Neural cell (in vitro differentiated cells): ENCODE measurements around the gene SS18L1. TPM values are rescaled to one million over a fixed set of nuclear protein-coding genes. Genes with fewer than 3 reads are reported as not detected.

Experiments
- H2AFZ ChIP-seq: fragments of 200-600, 300-800 bp; sonication (generic), shearing (Covaris generic); 2 replicates; pipeline ENCODE4 v1.6.0; 2014; ENCODE audit warnings: low read depth, mild to moderate bottlenecking, antibody characterized with exemption, low read length, moderate library complexity
- H3F3A ChIP-seq: fragments of 200-600 bp; shearing (Covaris generic); 2 replicates; pipeline ENCODE4 v1.6.1; 2016; ENCODE audit warnings: mild to moderate bottlenecking, moderate library complexity, mixed read lengths, antibody characterized with exemption, low read length; ENCODE audit not compliant: insufficient read depth, poor library complexity, severe bottlenecking
- H3K27ac ChIP-seq: fragments of 200-600, 300-800 bp; sonication (generic), shearing (Covaris generic); 2 replicates; pipeline ENCODE4 v1.5.1; 2014; ENCODE audit warnings: mild to moderate bottlenecking, low read length, moderate library complexity
- H3K27me3 ChIP-seq: fragments of 300-800, 200-600 bp; sonication (generic), shearing (Covaris generic); 2 replicates; pipeline ENCODE4 v1.6.0; 2014; ENCODE audit warnings: mild to moderate bottlenecking, low read depth, low read length, moderate library complexity; ENCODE audit not compliant: insufficient read depth
- H3K36me3 ChIP-seq: fragments of 300-800, 200-600 bp; sonication (generic), shearing (Covaris generic); 2 replicates; pipeline ENCODE4 v1.5.1; 2014; ENCODE audit warnings: mild to moderate bottlenecking, antibody characterized with exemption, low read length, moderate library complexity; ENCODE audit not compliant: insufficient read depth
- H3K4me2 ChIP-seq: fragments of 300-800, 200-600 bp; sonication (generic), shearing (Covaris generic); 2 replicates; pipeline ENCODE4 v1.6.0; 2014; ENCODE audit warnings: mild to moderate bottlenecking, low read length
- H3K4me3 ChIP-seq: fragments of 300-800, 200-600 bp; sonication (generic), shearing (Covaris generic); 2 replicates; pipeline ENCODE4 v1.5.1; 2014; ENCODE audit warnings: mild to moderate bottlenecking, low read length, moderate library complexity
- H3K79me2 ChIP-seq: fragments of 200-600 bp; shearing (Covaris generic); replicated peaks from 2 replicates; pipeline ENCODE4 v1.6.0; 2014; ENCODE audit warnings: mild to moderate bottlenecking, low read length, moderate library complexity; ENCODE audit not compliant: insufficient read depth
- H3K9ac ChIP-seq: fragments of 300-800, 200-600 bp; sonication (generic), shearing (Covaris generic); 2 replicates; pipeline ENCODE4 v1.6.1; 2016; ENCODE audit warnings: mild to moderate bottlenecking, low read length, mixed read lengths
- H3K9me2 ChIP-seq: fragments of 200-600 bp; shearing (Covaris generic); 2 replicates; pipeline ENCODE4 v1.6.1; 2016; ENCODE audit warnings: mild to moderate bottlenecking, low read length, mixed read lengths; ENCODE audit not compliant: insufficient read depth
- H3K9me3 ChIP-seq: fragments of 200-600, 300-800 bp; sonication (generic), shearing (Covaris generic); 2 replicates; pipeline ENCODE4 v1.6.1; 2016; ENCODE audit warnings: mild to moderate bottlenecking, mixed run types, low read length, moderate library complexity, mixed read lengths
- H4K20me1 ChIP-seq: fragments of 200-600 bp; shearing (Covaris generic); 2 replicates; pipeline ENCODE4 v1.6.1; 2016; ENCODE audit warnings: mild to moderate bottlenecking, mixed run types; ENCODE audit not compliant: insufficient read depth
- EP300 ChIP-seq: fragments of 450-650 bp; conservative IDR thresholded peaks from 2 replicates; pipeline ENCODE4 v1.6.1; 2014; ENCODE audit warnings: antibody characterized with exemption, mild to moderate bottlenecking, moderate library complexity; ENCODE audit not compliant: poor library complexity, severe bottlenecking
- EZH2 ChIP-seq: fragments of 200-600, 300-800 bp; shearing (Covaris generic), sonication (generic); IDR thresholded peaks from 2 replicates; pipeline ENCODE4 v1.6.1; 2014; ENCODE audit warnings: antibody characterized with exemption, low read length, borderline replicate concordance, mild to moderate bottlenecking; ENCODE audit not compliant: insufficient read depth, poor library complexity, severe bottlenecking
- MXI1 ChIP-seq: fragments of 450-650 bp; conservative IDR thresholded peaks from 2 replicates; pipeline ENCODE4 v1.6.1; 2014; ENCODE audit warnings: antibody characterized with exemption, mild to moderate bottlenecking; ENCODE audit not compliant: poor library complexity, severe bottlenecking
- POLR2AphosphoS5 ChIP-seq: IDR thresholded peaks from 2 replicates; pipeline ENCODE4 v1.6.1; 2012
- RAD21 ChIP-seq: fragments of 450-650 bp; conservative IDR thresholded peaks from 2 replicates; pipeline ENCODE4 v1.6.1; 2014; ENCODE audit warnings: antibody characterized with exemption, mild to moderate bottlenecking, moderate library complexity
- SMC3 ChIP-seq: fragments of 450-650 bp; conservative IDR thresholded peaks from 2 replicates; pipeline ENCODE4 v1.6.1; 2014; ENCODE audit warnings: antibody characterized with exemption, mild to moderate bottlenecking, moderate library complexity; ENCODE audit not compliant: poor library complexity
- TAF1 ChIP-seq: IDR thresholded peaks from 2 replicates; pipeline ENCODE4 v1.6.1; 2012; ENCODE audit warnings: low read depth
- polyA plus RNA-seq: library from polyadenylated mRNA; depleted of rRNA; stranded (reverse); fragments of >200 nt; gene quantifications from 2 replicates; pipeline ENCODE4 v1.2.3, GENCODE V29; 2014
- TF ChIP-seq, protein P1 (sequence below): IDR thresholded peaks from 2 replicates; pipeline ENCODE4 v1.6.1; 2012; ENCODE audit warnings: borderline replicate concordance
- TF ChIP-seq, protein P2 (sequence below): fragments of 450-650 bp; IDR thresholded peaks from 2 replicates; pipeline ENCODE4 v1.5.1; 2014; ENCODE audit warnings: antibody characterized with exemption, mild to moderate bottlenecking, moderate library complexity; ENCODE audit not compliant: poor library complexity, severe bottlenecking

SS18L1 gene
- polyA plus RNA-seq, 1 donor from 2014 or later: 117 TPM

- Histone ChIP-seq H3K9me2 (no peaks in the 10 kb centered on the region), H3K36me3 (no peaks in the 10 kb centered on the region), H3K9ac (no peak overlapping the region), H3K4me2 (no peak overlapping the region), H3K27me3 (no peaks in the 10 kb centered on the region), H3K4me3 (no peak overlapping the region), H3K27ac (no peak overlapping the region), H3F3A (no peaks in the 10 kb centered on the region), H3K79me2 (no peaks in the 10 kb centered on the region), H3K9me3 (no peaks in the 10 kb centered on the region), H4K20me1 (no peaks in the 10 kb centered on the region), H2AFZ (no peak overlapping the region)
- TF ChIP-seq, protein P1, sequence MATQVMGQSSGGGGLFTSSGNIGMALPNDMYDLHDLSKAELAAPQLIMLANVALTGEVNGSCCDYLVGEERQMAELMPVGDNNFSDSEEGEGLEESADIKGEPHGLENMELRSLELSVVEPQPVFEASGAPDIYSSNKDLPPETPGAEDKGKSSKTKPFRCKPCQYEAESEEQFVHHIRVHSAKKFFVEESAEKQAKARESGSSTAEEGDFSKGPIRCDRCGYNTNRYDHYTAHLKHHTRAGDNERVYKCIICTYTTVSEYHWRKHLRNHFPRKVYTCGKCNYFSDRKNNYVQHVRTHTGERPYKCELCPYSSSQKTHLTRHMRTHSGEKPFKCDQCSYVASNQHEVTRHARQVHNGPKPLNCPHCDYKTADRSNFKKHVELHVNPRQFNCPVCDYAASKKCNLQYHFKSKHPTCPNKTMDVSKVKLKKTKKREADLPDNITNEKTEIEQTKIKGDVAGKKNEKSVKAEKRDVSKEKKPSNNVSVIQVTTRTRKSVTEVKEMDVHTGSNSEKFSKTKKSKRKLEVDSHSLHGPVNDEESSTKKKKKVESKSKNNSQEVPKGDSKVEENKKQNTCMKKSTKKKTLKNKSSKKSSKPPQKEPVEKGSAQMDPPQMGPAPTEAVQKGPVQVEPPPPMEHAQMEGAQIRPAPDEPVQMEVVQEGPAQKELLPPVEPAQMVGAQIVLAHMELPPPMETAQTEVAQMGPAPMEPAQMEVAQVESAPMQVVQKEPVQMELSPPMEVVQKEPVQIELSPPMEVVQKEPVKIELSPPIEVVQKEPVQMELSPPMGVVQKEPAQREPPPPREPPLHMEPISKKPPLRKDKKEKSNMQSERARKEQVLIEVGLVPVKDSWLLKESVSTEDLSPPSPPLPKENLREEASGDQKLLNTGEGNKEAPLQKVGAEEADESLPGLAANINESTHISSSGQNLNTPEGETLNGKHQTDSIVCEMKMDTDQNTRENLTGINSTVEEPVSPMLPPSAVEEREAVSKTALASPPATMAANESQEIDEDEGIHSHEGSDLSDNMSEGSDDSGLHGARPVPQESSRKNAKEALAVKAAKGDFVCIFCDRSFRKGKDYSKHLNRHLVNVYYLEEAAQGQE: no peak
- TF ChIP-seq RAD21 (no peak), POLR2AphosphoS5 (no peak), MXI1 (no peak), SMC3 (no peak), EP300 (no peak), EZH2 (no peak), TAF1 (no peak)
- TF ChIP-seq, protein P2, sequence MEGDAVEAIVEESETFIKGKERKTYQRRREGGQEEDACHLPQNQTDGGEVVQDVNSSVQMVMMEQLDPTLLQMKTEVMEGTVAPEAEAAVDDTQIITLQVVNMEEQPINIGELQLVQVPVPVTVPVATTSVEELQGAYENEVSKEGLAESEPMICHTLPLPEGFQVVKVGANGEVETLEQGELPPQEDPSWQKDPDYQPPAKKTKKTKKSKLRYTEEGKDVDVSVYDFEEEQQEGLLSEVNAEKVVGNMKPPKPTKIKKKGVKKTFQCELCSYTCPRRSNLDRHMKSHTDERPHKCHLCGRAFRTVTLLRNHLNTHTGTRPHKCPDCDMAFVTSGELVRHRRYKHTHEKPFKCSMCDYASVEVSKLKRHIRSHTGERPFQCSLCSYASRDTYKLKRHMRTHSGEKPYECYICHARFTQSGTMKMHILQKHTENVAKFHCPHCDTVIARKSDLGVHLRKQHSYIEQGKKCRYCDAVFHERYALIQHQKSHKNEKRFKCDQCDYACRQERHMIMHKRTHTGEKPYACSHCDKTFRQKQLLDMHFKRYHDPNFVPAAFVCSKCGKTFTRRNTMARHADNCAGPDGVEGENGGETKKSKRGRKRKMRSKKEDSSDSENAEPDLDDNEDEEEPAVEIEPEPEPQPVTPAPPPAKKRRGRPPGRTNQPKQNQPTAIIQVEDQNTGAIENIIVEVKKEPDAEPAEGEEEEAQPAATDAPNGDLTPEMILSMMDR: no peak
Observed at GRCh38 chr20:62174021-62174804, 30.6 kb downstream of the SS18L1 start.

DNA sequence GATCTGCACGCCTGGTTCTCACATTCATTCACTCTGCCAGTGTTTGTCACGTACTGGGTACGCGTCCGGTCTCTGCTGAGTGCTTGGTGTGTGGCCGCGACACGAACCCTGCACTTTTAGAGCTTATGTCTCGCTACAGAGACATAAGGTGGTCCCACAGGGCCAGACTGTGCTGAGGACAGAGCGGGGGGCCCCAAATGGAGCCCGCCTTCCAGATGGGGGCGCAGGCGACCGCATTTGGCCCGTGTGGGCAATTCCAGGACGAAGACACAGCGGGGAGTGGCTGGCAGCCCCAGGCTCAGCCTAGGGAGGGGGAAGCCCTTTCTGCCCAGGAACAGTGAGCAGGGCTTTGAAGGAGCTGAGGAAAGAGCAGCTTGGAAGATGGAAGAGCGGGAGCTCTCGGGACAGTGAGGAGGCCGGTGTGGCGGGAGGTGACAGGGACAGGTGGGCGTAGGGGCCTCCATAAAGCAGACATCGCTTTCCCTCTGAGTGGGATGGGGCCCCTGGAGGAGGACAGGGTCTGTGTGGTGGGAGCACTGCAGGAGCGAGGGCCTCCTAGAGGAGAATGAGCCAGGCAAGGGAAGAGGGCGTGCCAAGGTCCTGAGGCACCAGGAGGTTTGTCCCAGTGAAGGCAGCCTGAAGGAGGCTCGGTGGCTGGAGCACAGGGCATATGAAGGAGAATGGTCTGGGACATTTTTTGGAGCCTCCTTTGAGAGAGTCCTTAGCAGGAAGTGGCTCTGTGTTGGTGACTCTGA, 31.5 kb downstream of the SS18L1 start:
- Histone ChIP-seq H3K4me3 (no peak overlapping the region), H3K79me2 (no peaks in the 10 kb centered on the region), H4K20me1 (no peaks in the 10 kb centered on the region), H3K4me2 (no peak overlapping the region), H3K9me2 (no peaks in the 10 kb centered on the region), H3F3A (no peaks in the 10 kb centered on the region), H3K9me3 (no peaks in the 10 kb centered on the region), H3K27me3 (no peaks in the 10 kb centered on the region), H3K9ac (no peak overlapping the region), H3K27ac (no peak overlapping the region), H3K36me3 (no peaks in the 10 kb centered on the region), H2AFZ (no peak overlapping the region)
- TF ChIP-seq EP300: no peak
- TF ChIP-seq POLR2AphosphoS5: no peak
- no peak for TF ChIP-seq TAF1
- no peak for TF ChIP-seq EZH2
- TF ChIP-seq, protein P1: no peak
- TF ChIP-seq SMC3: no peak
- TF ChIP-seq RAD21: no peak
- TF ChIP-seq, protein P2: no peak
- no peak for TF ChIP-seq MXI1
